SIG-M5 (cell line): Measurements from ENCODE around the gene FGF16.
"Not testable (repeated sequence)": the region's sequence is repeated elsewhere in the genome, so short reads cannot be mapped to it uniquely, and the experiment has no call there.

Source experiments
- DNase-seq: peaks from one replicate; lab custom pipeline; 2025; lab: John Stamatoyannopoulos, UW

The FGF16 gene

DNA sequence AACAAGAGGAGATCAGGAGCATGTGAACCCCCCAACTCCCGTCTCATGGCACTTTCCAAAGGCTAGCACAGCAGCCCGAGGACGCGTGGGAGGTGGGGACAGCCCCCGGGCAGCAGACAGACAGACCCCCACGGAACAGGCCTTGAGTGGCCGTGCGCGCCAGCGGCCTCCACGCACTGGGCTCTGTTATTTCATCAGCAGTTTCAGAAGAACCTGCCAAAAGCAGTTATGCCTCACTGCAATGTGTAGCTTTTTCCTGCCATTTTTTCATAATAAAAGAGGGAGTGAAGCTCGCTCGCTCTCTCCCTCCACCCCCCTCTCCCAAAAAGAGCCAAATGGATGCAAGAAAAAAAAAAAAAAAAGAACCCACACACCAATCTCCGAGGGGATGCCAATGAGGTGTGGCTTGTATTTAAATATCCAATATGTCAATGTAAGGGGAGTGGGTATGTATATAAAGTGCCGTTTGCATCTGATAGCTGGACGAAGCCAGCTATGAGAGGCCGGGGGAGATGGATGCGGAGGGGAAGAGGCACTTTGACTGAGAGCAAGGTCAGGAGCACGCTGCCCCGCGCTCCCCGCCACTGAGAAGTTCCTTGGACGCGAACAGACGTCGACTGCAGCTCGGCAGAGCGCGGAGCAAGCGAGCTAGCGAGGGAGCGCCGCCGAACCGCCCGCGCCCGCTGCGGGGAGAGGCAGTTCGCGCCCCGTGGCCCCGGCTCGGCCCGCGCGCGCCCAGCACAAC is at the start of gene FGF16:
FGF16 (plus strand) TSS at position 482 of the 745 bp plus-strand sequence. CDS start 286 bp downstream, outside the sequence.
- DNase-seq: no peak

DNA sequence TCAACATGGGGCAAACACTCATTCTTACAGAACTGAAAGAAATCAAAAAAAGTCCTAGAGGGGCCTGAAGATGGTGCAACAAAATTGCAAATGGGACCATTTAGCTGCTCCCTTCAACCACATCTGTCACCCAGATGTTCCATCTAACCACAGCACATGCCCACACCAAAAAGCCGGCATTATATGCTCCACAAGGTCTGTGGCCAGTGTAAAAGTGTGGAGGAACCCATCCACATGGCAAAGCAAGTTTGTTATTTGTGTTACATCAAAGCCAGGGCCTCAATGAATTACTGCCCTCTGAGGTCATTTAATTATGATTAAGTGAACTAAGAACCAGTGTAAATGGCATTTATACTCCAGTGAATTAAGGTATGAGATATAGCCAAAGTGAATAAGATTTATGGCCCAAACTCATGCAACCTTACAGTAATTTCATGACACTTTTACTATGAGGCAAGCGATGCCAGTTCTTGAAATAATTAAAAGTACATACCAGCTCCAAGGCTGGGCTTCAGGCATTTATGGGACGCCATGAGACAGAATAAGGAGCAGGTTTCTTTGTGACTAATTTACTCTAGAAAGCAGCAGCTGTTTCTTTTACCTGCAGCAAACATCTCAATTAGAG is 48.7 kb upstream of the FGF16 start:
- no peak for DNase-seq

DNA sequence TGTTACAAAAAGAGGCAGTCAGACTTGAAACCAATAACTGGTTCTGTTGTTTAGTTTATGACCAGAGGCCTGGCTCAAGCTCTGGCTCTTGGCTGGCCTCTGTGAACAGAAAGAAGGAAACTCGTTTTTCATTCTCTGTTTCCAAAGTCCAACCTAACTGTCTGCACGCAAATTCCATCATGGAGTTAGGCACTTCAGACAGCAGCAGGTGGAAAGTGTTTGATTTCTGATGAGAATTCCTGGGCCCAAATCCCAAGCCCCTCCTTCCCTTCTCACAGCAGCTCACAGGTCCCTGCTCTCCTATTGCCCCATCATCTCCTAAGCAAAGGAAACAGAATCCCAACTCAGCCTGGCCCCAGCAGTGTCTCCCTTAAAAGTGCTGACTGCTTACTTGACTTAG is 42.8 kb upstream of the FGF16 start:
- no peak for DNase-seq

DNA sequence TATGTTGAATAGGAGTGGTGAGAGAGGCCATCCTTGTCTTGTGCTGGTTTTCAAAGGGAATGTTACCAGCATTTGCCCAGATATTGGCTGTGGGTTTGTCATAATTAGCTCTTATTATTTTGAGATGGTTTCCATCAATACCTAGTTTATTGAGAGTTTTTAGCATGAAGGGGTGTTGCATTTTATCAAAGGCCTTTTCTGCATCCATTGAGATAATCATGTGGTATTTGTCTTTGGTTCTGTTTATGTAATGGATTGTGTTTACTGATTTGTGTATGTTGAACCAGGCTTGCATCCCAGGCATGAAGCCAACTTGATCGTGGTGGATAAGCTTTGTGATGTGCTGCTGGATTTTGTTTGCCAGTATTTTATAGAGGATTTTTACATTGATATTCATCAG is 39.4 kb upstream of the FGF16 start:
- DNase-seq: not testable (repeated sequence)

DNA sequence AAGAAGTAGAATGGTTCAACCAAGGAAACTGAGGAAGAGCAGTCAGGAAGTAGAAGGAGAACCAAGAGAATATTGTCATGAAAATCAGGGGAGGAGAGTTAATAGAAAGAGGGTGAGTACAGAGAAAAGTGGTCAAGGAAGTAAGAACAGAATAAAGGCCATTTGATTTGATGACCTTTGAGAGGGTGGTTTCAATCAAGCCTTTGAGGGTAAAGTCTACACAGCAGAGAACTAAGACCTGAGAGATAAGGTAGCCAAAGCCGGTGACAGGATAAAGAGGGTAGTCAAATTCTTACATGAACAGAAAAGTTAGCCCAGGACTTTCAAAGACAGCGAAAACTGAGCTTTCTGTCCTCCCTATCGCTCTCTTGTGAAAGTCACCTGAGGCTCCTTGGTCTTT is 34.6 kb upstream of the FGF16 start:
- DNase-seq: no peak

DNA sequence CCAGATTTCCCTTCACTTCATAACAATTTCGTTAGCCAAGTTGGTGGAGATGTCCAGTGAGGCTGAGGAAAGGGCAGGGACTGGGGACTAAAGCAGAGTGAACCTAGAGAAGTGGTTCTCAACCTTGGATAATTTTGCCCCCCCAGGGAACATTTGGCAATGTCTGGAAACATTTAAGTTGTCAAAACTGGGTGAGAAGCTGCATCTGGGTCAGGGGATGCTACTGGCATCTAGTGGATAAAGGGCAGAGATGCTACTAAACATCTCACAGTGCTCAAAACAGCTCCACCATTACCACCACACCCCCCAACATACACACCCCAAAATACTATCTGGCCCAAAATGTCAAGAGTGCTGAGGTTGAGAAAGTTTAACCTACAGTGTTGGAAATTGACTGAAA is 32.0 kb upstream of the FGF16 start:
- no peak for DNase-seq

DNA sequence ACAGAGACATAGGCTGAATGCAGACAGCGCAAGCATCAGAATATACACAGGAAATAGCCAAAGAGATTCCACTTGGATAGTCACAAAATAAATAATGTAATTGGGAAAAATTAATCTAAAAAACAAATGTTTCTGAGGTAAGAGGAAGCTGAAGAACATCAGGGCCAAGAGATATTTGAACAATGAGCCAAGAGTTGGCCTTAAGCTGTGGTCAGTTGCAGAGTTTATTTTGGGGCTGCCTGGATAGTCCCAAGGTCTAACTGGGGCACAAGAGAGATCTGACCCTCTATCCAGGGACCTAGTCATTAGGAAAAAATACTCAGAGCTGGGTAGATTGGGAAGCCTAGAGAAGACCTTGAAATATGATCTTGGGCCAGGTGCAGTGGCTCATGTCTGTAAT is 31.3 kb upstream of the FGF16 start:
- DNase-seq: no peak

DNA sequence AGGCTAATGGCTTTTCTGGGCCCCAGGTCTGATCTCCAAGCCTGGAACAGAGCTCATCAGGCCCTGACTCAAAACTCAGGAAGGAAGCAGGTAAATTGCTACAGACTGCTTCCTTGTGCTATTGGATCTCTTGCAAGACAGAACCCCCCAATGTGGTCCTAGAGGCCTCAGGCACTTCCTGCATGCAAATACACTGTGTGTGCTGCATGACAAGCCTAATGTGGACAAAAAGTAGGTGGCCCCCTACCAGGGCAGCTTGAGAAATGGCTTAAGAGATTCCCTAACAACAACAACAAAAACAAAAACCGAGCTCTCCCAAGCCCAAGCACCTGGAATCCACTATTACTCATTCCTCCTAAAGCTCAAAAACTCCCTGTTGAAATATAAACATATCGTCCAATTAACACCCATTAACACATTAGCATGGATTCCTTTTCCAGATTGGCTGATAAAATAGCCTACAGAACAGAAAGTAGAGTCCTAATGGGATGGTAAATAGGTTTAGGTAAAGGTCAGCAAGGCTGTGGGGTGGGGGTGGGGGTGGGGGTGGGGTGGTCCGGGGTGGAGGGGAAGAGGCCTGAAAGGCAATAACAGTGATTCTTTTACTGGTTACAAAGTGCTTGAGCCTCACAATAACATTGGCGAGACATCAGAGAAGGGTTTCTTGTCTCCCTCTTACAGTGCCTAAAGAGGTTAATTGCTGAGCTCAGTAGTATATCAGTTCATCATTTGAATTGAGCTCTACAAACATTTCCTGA is 24.1 kb upstream of the FGF16 start:
- no peak for DNase-seq

DNA sequence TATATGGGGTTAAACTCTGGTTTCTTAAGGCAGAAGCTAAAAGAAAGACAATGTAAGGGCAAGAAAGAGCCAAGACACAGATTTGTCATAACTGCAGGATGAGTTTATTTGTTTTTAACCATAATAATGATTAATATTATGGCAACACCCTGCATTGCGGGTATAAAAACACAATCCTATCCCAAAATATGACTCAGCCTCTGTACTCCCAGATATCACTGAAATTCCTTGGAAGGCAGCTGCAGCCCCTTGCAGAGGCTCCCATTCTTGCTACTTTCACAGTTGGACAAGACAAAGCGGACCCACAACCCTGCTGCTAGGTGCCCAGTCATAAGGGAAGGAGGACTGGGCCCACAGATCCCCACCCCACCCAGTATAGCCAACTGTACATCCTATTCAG is 20.4 kb upstream of the FGF16 start:
- DNase-seq: no peak

DNA sequence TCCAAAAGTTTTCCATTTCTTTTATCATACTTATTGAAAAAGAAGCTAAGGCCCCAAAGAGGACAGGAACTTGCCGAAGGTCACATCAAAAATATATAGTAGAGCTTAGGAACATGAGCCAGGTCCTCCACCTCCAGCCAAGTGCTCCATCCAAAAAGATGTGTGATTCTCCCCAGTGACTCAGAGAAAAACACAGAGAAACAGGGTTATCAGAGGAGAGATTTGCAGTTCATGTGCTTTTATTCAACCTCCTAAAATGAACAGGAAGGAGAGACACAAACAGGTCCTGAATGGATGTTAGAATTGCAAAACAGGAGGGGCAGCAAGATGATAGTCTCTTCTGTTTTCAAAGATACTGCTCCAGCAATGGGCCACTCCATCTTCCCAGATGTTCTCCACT is 19.6 kb upstream of the FGF16 start:
- DNase-seq: no peak

DNA sequence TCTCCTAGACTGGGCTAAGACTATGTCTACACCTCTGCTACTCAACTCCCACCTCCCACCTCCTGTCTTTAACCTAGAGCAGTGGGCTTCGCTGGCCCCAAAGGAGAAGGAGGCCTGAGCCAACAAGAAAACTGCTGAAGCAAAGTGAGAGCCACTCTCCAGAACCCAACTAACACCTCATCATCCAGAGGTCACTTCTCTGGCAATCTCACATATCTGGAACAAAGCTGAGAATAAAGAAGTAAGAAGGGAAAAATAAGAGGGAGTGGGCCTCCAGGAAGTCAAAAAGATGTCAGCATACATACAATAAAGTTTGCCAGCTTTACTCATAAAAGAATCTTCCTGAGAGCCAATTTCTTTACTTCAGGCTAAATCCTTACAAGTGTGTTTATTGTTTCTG is 18.6 kb upstream of the FGF16 start:
- DNase-seq: no peak

DNA sequence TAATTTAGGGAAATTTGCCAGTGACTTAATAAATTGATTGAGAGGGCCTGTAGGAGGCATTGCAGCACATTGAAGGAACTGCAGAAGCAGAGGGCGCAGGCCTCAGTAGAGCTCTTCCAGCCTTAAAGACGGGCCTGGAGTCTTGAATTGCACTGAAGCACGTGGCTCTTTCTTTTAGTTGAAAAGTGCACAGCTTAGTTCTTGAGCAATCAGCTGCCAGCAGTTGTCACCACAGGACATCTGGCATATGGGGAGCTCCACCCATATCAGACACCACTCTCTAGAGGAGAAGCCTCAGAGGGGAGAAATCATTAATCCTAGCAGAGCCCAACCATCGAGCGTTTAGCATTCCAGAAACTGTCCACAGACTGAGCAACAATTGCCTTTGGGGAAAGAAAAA is 16.0 kb upstream of the FGF16 start:
- peak; percentile 25 for DNase-seq

DNA sequence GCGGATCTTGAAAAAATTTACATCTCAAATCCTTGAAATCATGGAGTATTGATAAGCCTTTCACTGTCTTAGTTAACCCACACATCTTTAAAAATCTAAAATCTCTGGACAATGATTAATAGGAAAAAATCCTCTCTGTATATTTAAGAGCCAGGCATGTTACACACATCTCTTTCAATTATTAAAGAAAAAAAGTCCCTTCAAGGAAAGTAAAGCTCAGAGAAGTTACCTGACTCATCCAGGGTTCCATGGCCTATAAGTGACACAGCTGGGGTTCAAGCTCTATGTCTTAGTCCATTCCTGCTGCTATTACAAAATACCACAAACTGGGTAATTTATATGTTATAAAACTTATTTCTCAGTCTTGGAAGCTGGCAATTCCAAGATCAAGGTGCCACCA is 14.2 kb upstream of the FGF16 start:
- DNase-seq: no peak

DNA sequence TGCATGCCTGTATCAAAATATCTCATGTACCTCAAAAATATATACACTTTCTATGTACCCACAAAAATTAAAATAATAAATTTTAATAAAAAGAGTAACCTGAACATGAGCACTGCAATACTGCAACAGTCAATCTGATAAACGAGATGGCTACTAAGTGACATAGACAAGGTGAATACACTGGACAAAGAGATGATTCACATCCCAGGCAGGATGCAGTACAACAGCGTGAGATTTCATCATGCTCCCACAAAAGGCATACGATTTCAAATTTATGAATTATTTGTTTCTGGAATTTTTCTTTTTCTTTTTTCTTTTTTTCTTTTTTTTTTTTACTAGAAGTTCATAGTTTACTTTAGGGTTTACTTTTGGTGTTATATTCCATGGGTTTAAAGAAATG is 12.2 kb upstream of the FGF16 start:
- no peak for DNase-seq

DNA sequence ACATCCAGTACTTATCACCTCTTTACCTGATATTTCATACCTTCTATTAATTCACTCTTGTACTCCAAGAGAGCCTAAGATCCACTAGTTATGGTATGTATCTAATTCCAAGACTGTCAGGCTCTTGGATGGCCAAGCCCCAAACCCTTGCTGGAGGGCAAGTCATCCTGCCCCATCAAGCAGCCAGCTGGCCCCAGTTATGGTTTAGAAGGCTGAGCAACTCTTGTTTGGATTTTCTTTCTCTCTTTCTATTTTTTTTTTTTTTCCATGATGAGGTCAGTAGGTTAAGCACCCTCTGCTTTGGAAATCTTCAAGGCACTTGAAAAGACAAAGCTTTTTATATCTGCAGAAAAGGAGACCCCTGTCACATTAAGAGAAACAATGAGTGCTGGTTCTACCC is 10.9 kb upstream of the FGF16 start:
- no peak for DNase-seq

DNA sequence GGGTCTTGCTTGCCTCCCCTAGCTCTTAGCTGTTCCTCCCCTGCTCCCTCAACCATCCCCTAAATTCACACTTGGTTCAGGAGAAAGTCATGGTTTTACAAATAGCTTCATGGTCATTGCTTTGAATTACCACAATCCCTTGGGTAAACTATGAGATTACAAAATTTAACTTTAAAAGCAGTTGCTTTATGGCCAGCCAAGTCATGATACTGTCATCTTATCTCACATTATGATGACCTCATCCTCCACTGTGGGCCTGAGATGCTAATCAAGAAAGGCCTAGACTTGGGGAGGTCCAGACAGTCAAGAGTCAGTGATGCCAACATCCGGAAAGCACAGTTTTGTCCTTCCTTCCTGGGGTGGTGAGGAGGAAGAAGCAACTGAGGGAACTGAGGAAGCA is 10.5 kb upstream of the FGF16 start:
- no peak for DNase-seq

DNA sequence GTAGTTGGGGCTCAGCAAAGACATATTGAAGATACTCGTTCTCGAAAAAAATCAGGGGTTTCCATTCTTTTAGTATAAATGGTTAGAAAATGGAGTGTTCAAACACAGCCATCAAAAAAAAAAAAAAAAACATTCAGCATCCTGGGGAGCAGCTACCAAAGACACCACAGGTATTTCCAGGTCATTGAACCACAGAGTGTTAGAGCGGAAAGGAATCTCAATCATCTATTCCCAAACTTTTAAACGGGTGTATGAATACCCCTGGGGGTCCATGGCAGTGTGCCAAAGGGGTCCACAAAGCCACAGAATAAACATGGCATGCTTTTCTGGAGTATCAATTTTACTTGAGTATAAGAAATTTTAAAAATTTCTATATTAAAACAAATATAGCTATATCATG is 6.9 kb upstream of the FGF16 start:
- no peak for DNase-seq

DNA sequence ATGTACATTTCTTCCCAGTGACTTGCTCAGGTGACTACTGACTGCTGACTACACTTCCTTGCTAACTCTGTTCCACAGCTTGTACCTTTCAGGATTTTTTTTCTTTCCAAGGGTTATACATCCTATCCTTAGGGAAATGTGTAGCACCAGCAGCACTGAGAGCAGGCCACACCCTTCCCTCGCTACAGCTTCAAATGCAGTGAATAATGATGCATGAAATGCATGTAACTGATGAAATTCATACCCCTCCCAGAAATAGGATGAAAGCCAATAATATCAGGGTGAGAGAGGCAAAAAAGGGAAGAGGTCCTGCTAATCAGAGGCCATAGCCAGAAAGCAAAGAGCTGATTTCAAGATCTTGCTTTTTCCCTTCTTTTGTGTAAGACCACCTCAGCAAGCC is 6.2 kb upstream of the FGF16 start:
- DNase-seq: no peak

DNA sequence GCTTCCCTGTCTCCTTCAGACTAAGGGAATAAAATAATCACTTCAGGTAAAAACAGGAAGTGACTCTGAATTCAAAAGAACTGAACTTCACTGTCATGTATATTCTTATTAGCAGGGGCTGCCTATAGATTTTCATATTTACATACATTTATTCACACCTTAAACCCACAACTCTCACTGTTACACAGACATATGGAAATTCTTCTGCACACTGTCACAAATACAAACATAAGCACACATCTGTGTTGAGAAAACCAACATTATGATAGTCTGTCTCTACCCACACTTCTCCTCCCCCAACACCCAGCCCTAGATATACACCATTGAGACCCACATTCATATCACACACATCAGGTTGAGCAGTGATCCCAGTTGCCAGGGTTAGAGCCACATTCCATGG is 5.7 kb upstream of the FGF16 start:
- no peak for DNase-seq

DNA sequence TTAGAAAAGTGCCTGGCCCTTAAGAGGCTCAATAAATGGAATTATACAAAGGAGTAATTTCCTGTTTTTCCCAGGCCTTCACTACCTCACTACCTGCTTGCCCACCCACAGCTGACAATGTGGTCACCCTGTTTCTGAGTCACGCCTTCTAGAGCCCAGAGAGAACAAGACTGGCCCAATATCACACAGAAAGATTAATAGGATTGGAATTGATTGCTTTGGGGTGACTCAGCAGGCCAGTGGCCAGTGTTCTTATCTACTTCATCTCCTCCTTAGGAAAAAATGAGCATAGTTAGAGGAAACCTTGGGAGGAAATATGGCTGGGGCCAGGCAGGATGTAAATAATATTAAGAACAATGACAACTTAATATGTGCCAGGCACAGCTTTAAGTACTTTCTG is 4.5 kb upstream of the FGF16 start:
- DNase-seq: no peak

DNA sequence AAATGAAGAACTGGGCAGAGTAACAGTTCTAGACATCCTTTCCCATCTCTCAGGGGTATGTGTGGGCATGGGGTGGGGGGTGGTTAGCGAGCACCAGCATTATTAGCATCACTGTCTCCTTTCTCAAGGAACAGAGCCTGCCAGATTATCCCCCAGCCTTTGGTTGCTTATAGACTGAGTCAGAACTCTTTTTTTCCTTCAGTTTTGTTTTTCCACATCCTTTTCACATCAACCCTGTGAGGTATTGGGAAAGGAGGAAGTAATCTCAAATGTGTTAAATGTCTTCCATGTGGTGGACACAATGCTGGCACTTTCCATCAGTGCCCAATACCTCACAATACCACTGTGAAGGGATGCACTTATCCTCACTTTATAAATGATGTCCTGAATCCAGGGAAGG is 3.1 kb upstream of the FGF16 start:
- DNase-seq: no peak

DNA sequence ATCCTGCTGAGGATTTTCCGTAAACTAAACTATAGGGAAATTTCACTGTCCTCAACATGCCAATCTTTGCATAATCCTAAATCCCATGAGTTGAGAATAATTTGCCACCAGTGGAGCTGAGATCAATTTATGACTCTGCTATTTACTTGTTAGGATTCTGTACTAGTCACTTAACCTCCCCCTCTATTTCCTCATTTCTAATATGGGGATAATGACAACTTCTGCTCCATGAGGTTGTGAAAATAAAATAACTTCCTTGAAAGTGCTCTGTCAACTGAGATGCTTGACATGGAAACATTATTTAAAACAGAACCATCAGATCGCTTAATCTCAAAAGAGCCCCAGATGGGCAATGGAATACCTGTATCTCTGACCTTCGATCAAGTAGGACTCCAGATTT is 2.6 kb upstream of the FGF16 start:
- DNase-seq: no peak

DNA sequence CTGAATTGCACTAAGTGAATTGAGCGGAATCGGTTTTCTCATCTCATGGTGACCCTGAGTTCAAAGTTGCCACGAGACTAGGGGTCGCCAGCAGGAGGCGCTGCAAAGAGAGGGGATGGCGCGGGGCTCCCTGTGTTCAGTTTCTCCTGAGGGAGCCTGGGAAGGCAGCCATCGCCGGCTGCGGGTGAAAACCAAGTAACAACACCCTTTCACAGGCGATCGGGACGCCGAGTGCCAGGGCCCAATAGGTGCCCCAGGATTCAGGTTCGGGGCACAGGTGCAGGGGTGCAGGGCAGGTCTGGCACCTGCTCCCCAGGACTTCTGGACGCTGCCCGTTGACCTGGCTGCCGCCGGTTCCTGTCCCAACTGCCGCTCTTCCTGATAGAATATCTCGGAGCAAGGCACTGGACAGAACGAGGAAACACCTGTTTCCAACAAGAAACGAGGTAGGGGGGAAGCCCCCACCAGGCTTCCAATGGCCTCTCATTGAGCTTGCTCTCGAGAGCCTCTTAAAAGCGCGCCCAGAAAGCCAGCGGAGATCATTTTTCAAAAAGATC is 1.1 kb upstream of the FGF16 start:
- DNase-seq: no peak
